Aortic smooth muscle cell (primary cell): ENCODE measurements around the gene OLR1. TPM values are rescaled to one million over a fixed set of nuclear protein-coding genes. Genes with fewer than 3 reads are reported as not detected.

Experiments
- total RNA-seq: library from RNA; depleted of rRNA; stranded (reverse); fragments of >200 nt; gene quantifications from 2 replicates; pipeline ENCODE4 v1.2.3, GENCODE V29; 2014

Gene OLR1
- total RNA-seq, result not detected in 2 replicates

GRCh38 chr12:10171973-10172728, at the start of gene OLR1:
OLR1 (minus strand) TSS chr12:10172132; CDS start chr12:10172077, 55 bp downstream.

DNA sequence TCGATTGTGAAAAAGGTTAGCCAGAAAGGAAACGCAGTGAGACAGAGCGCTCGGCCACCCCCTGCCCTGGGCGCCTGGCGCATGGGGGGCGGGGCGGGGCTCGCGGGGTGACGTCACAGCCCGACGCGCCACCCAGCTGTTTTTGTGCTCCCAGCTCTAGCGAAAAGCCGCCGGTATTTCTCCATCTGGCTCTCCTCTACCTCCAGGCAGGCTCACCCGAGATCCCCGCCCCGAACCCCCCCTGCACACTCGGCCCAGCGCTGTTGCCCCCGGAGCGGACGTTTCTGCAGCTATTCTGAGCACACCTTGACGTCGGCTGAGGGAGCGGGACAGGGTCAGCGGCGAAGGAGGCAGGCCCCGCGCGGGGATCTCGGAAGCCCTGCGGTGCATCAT, 40.8 kb upstream of the OLR1 start, which contains the start of gene GABARAPL1:
GABARAPL1 (plus strand) TSS at position 139 of the 393 bp plus-strand sequence; CDS start at position 392, 253 bp downstream.

GRCh38 chr12:10178821-10179220, 6.9 kb upstream of the OLR1 start, which contains the start of gene TMEM52B:
TMEM52B (plus strand) TSS chr12:10179032; CDS start chr12:10179575, 543 bp downstream.

DNA sequence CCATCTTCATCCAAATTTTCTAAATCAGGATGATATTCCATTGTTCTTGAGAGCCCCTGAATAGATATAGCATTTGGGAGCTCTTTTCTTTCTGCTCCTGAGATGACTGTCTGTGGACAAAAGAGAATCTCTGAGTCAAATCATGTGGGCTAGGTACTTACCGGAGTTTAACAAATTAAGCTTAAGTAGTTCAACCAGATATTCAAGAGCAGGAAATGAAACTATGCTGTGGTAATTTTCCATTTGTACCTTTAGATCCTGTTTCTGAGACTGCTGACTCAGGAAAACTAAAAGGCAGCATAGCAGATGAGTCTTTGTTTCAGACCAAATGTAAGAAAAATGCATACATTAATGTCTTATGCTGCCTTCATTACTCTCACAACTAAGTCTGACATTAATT, 41.9 kb downstream of the OLR1 start, which contains the start of gene CLEC7A:
CLEC7A (minus strand) TSS at position 158 of the 400 bp plus-strand sequence; CDS start at position 41, 117 bp downstream.

Other genes starting within 250 kb of the OLR1 start
- not detected in 2 replicates for gene CLEC2A, start 239.8 kb downstream of the OLR1 start, total RNA-seq
- not detected in 2 replicates for gene CLEC12A, start 200.7 kb downstream of the OLR1 start, total RNA-seq
- gene CLEC1B, start 173.0 kb downstream of the OLR1 start, total RNA-seq, result not detected in 2 replicates
- gene CLEC12B, start 161.5 kb downstream of the OLR1 start, total RNA-seq, result not detected in 2 replicates
- gene CLEC9A, start 141.4 kb downstream of the OLR1 start, total RNA-seq, result not detected in 2 replicates
- 0.37 and 0.40 TPM in 2 replicates for gene CLEC1A, start 73.1 kb downstream of the OLR1 start, total RNA-seq
- not detected in 2 replicates for gene CLEC7A, start 41.9 kb downstream of the OLR1 start, total RNA-seq
- not detected in 2 replicates for gene TMEM52B, start 6.9 kb upstream of the OLR1 start, total RNA-seq
- 45.8 and 55.0 TPM in 2 replicates for gene GABARAPL1, start 40.7 kb upstream of the OLR1 start, total RNA-seq
- 0.06 and 0.13 TPM in 2 replicates for gene KLRD1, start 135.7 kb upstream of the OLR1 start, total RNA-seq
- gene KLRK1, start 217.9 kb upstream of the OLR1 start, total RNA-seq, result not detected in 2 replicates
- not detected in 2 replicates for gene KLRC4, start 237.6 kb upstream of the OLR1 start, total RNA-seq
- gene KLRC3, start 248.5 kb upstream of the OLR1 start, total RNA-seq, result not detected in 2 replicates